HepG2 (cell line): Measurements from ENCODE around the gene TMEM170B. TPM values are rescaled to one million over a fixed set of nuclear protein-coding genes. Genes with fewer than 3 reads are reported as not detected.
A peak's percentile ranks its signal among the peaks of the same experiment; 100 is the strongest.

Experiments used
- ATAC-seq: fragments of 200-7000 bp; cut with Tn5 transposase; 3 replicates; pipeline ENCODE4 v1.9.1; 2020; ENCODE audit warnings: mild to moderate bottlenecking, moderate library complexity
- BruUV-seq: library from RNA; stranded (reverse); fragments of 400-500 nt; replicated peaks from 2 replicates; lab custom pipeline; 2021; lab: Mats Ljungman, UMichigan
- CTCF ChIA-PET: fragments of 300-600 bp; formaldehyde crosslinking; extraction: SDS; loops from one replicate; lab custom pipeline; 2021; ENCODE audit warnings: low total read pairs, inconsistent platforms, low intra/inter-chr PET ratio; lab: Yijun Ruan, JAX
- POLR2A ChIA-PET: fragments of 350-600 bp; sonication (Branson Sonifier 250); formaldehyde crosslinking; loops from one replicate; lab custom pipeline; 2020; ENCODE audit warnings: antibody characterized with exemption, inconsistent platforms; lab: Yijun Ruan, JAX
- DNase-seq: peaks from one replicate; pipeline ENCODE4 v3.0.0-alpha.2; 2015; ENCODE audit warnings: low spot score
- FAIRE-seq: peaks from 3 replicates; lab custom pipeline; 2011; peaks lifted over from hg19 to GRCh38; lab: Jason Lieb, UNC
- H2AFZ ChIP-seq: one replicate; pipeline ENCODE4 v1.6.1; 2011; ENCODE audit warnings: low read length, inconsistent platforms
- H3K27ac ChIP-seq: fragments of 300-600 bp; 3 replicates; pipeline ENCODE4 v1.8.0; 2011; ENCODE audit warnings: mixed run types, mild to moderate bottlenecking, mixed read lengths, low read length, inconsistent platforms; ENCODE audit not compliant: insufficient read depth; ENCODE audit errors: extremely low read length
- H3K27me3 ChIP-seq, 2 experiments: fragments of 200-600 bp in 1 of 2; 2 replicates in 1 of 2; 3 replicates in 1 of 2; pipeline versions ENCODE4 v1.6.0 to v1.8.0; 2011; ENCODE audit warnings: low read length in 2 of 2, mild to moderate bottlenecking in 2 of 2, moderate library complexity in 2 of 2, inconsistent platforms in 1 of 2; ENCODE audit not compliant: insufficient read depth in 2 of 2, control insufficient read depth in 1 of 2
- H3K36me3 ChIP-seq, 2 experiments: fragments of 200-600 bp in 1 of 2; replicated peaks in 1 of 2; 2 replicates in 1 of 2; 3 replicates in 1 of 2; pipeline versions ENCODE4 v1.5.1 to v1.8.0; 2011; ENCODE audit warnings: low read length in 2 of 2, inconsistent platforms in 1 of 2; ENCODE audit not compliant: insufficient read depth in 2 of 2, control insufficient read depth in 1 of 2
- H3K4me1 ChIP-seq: 2 replicates; pipeline ENCODE4 v1.5.1; 2012; ENCODE audit warnings: low read length, inconsistent platforms; ENCODE audit not compliant: insufficient read depth
- H3K4me2 ChIP-seq: 2 replicates; pipeline ENCODE4 v1.6.0; 2011; ENCODE audit warnings: low read depth, low read length, inconsistent platforms
- H3K4me3 ChIP-seq, 3 experiments: fragments of 200-600 bp in 1 of 3; sonication (generic), shearing (Covaris generic) in 1 of 3; replicated peaks in 1 of 3; 2 replicates each; pipeline ENCODE4 v1.5.1; 2011 to 2016; ENCODE audit warnings: low read length in 3 of 3, inconsistent platforms in 2 of 3, low read depth in 2 of 3, mild to moderate bottlenecking in 2 of 3, control low read depth in 1 of 3, mixed read lengths in 1 of 3; ENCODE audit not compliant: insufficient read depth in 1 of 3
- H3K79me2 ChIP-seq: one replicate; pipeline ENCODE4 v1.6.1; 2011; ENCODE audit warnings: low read length, inconsistent platforms; ENCODE audit not compliant: insufficient read depth
- H3K9ac ChIP-seq: 2 replicates; pipeline ENCODE4 v1.6.0; 2011; ENCODE audit warnings: mild to moderate bottlenecking, low read depth, low read length, inconsistent platforms; ENCODE audit not compliant: insufficient read depth
- H3K9me3 ChIP-seq: 2 replicates; pipeline ENCODE4 v1.5.1; 2012; ENCODE audit warnings: mild to moderate bottlenecking, low read length
- H4K20me1 ChIP-seq: 2 replicates; pipeline ENCODE4 v1.6.0; 2011; ENCODE audit warnings: inconsistent platforms, mild to moderate bottlenecking, low read length, moderate library complexity; ENCODE audit not compliant: insufficient read depth
- NR0B2 ChIP-seq: sonication (generic); formaldehyde crosslinking; IDR thresholded peaks from 2 replicates; pipeline ENCODE4 v1.4.0; 2020; ENCODE audit warnings: mild to moderate bottlenecking, missing genetic modification reagents
- TEAD3 ChIP-seq: optimal IDR thresholded peaks from 2 replicates; pipeline ENCODE3; 2016; ENCODE audit warnings: borderline replicate concordance
- ZNF24 ChIP-seq: fragments of 450-650 bp; IDR thresholded peaks from 2 replicates; pipeline ENCODE4 v1.6.1; 2017; ENCODE audit warnings: antibody characterized with exemption, mild to moderate bottlenecking
- ZNF598 ChIP-seq: sonication (generic); formaldehyde crosslinking; IDR thresholded peaks from 2 replicates; pipeline ENCODE4 v1.5.1; 2020; ENCODE audit warnings: mild to moderate bottlenecking, missing genetic modification reagents, borderline replicate concordance
- ZSCAN29 ChIP-seq: sonication (generic); formaldehyde crosslinking; conservative IDR thresholded peaks from 2 replicates; pipeline ENCODE4 v1.4.0; 2020; ENCODE audit warnings: mild to moderate bottlenecking, missing genetic modification reagents
- WGBS: methylation state at CpG from one replicate; pipeline ENCODE4 v1.1.6; 2017; ENCODE audit warnings: low lambda C conversion rate; 5-methylcytosine and 5-hydroxymethylcytosine counted together
- in situ Hi-C: cut with HindIII; loops from 2 replicates; pipeline ENCODE4 v1.10.0; 2017; ENCODE audit warnings: low pct_unique_long_range_greater_than_20kb; ENCODE audit not compliant: extremely low pct_ligation_motif_present
- intact Hi-C: fragments of 100-400 bp; cut with micrococcal nuclease; formaldehyde crosslinking; loops from one replicate; pipeline ENCODE4 v1.10.0; 2022; ENCODE audit not compliant: unreplicated experiment
- polyA plus RNA-seq, 8 experiments: library from polyadenylated mRNA; depleted of rRNA in 3 of 8; stranded (reverse) in 7 of 8; unstranded in 1 of 8; fragments of >200 nt; fragmentation: Illumina TruSeq in 4 of 8; extraction: Trizol in 4 of 8; gene quantifications; 2 replicates each; pipeline versions ENCODE4 v1.2.1 to v1.2.3, GENCODE V29; 2011 to 2016; ENCODE audit warnings: low read depth in 4 of 8, missing spikeins in 1 of 8, mixed read lengths in 1 of 8; ENCODE audit not compliant: insufficient read depth in 1 of 8
- total RNA-seq, 5 experiments: library from RNA; depleted of rRNA; stranded (reverse); fragments of >200 nt; fragmentation: Illumina TruSeq; extraction: Trizol; gene quantifications; 2 replicates each; pipeline ENCODE4 v1.2.3, GENCODE V29; 2016; ENCODE audit warnings: low read depth in 1 of 5

Gene TMEM170B
- total and polyA plus RNA-seq, 2 of the 13 experiments (the other 11 are each of a cell fraction or from before 2014, with no cell fraction given), result 3.3 to 9.4 TPM

GRCh38 chr6:11553824-11554223 is 16.3 kb downstream of the TMEM170B start:
- no peak for DNase-seq
- no peak for TF ChIP-seq NR0B2 (CRISPR knock-in tag)
- TF ChIP-seq ZSCAN29, result no peak
- TF ChIP-seq ZNF598 (CRISPR knock-in tag), result no peak
- in situ Hi-C loops, result no loop called here
- no peaks in the 10 kb centered on the region for H3K4me1 ChIP-seq
- no peaks in the 10 kb centered on the region for H3K36me3 ChIP-seq
- no peaks in the 10 kb centered on the region for H3K9me3 ChIP-seq
- no peak overlapping the region for H3K4me2 ChIP-seq
- no peaks in the 10 kb centered on the region for H3K27me3 ChIP-seq
- ATAC-seq, result no peak
- BruUV-seq, result no TSS peak
- CTCF ChIA-PET, result no interaction called here
- intact Hi-C loops, result no loop called here
- H3K79me2 ChIP-seq, result no peaks in the 10 kb centered on the region
- no peak for FAIRE-seq
- H3K27ac ChIP-seq, result no peak overlapping the region
- POLR2A ChIA-PET, result no interaction called here
- H3K4me3 ChIP-seq, result no peak overlapping the region
- no peak overlapping the region for H2AFZ ChIP-seq
- 85% methylated on average over 3 of the region's 3 CpGs for WGBS
- no peak overlapping the region for H3K9ac ChIP-seq
- H4K20me1 ChIP-seq, result no peaks in the 10 kb centered on the region

- intact Hi-C loops (no loop called here), in situ Hi-C loops (no loop called here)
- DNase-seq (no peak), ATAC-seq (peak; percentile 71), FAIRE-seq (no peak)
- H3K4me3 ChIP-seq, result no peak overlapping the region
- no peak overlapping the region for H3K9ac ChIP-seq
- POLR2A ChIA-PET, result no interaction called here
- H2AFZ ChIP-seq, result no peak overlapping the region
- no peak overlapping the region for H3K27ac ChIP-seq
- no peaks in the 10 kb centered on the region for H3K9me3 ChIP-seq
- H3K27me3 ChIP-seq, result no peaks in the 10 kb centered on the region
- no peaks in the 10 kb centered on the region for H3K4me1 ChIP-seq
- TF ChIP-seq ZNF24, result no peak
- TF ChIP-seq TEAD3, result peak; percentile 26
- no peak overlapping the region for H3K4me2 ChIP-seq
- no peaks in the 10 kb centered on the region for H3K79me2 ChIP-seq
- H3K36me3 ChIP-seq, result no peaks in the 10 kb centered on the region
- CTCF ChIA-PET, result no interaction called here
- H4K20me1 ChIP-seq, result no peaks in the 10 kb centered on the region
- WGBS, result 91% methylated on average over 3 of the region's 3 CpGs
- no TSS peak for BruUV-seq
Measured at GRCh38 chr6:11556309-11556708, 18.8 kb downstream of the TMEM170B start.
